Right cardiac atrium (tissue), 5 donors: ENCODE measurements around the gene SLC29A3. TPM values are rescaled to one million over a fixed set of nuclear protein-coding genes. Genes with fewer than 3 reads are reported as not detected.
A peak's percentile ranks its signal among the peaks of the same experiment; 100 is the strongest.

ENCODE experiments used
- ATAC-seq, 2 donors: fragments of 200-7000 bp; cut with Tn5 transposase; one replicate each; pipeline versions ENCODE4 v1.8.0 to v1.9.1; 2020; ENCODE audit warnings: moderate library complexity in 2 of 2, mild to moderate bottlenecking in 1 of 2
- DNase-seq, 3 donors: peaks; one replicate each; pipeline ENCODE4 v3.0.0-alpha.2; 2020
- H3K27ac ChIP-seq: one replicate; pipeline ENCODE4 v1.5.1; 2013; ENCODE audit warnings: mild to moderate bottlenecking, low read length, control low read depth, moderate library complexity
- H3K27me3 ChIP-seq: one replicate; pipeline ENCODE4 v1.6.1; 2013; ENCODE audit not compliant: control insufficient read depth, insufficient read depth
- H3K4me1 ChIP-seq: one replicate; pipeline ENCODE4 v1.6.1; 2013; ENCODE audit warnings: low read length; ENCODE audit not compliant: control insufficient read depth, insufficient read depth
- H3K4me3 ChIP-seq: one replicate; pipeline ENCODE4 v1.5.1; 2013; ENCODE audit warnings: low read length, control low read depth
- H3K9me3 ChIP-seq: one replicate; pipeline ENCODE4 v1.6.1; 2013; ENCODE audit warnings: low read length; ENCODE audit not compliant: control insufficient read depth
- WGBS: extraction: QIAGEN DNeasy Blood & Tissue Kit; methylation state at CpG from one replicate; pipeline ENCODE4 v1.1.7; 2013; 5-methylcytosine and 5-hydroxymethylcytosine counted together
- intact Hi-C, 4 donors: fragments of 100-400 bp; cut with DNase I; formaldehyde crosslinking; loops; one replicate each; pipeline versions ENCODE4 v1.11.0 to v1.14.0; 2022 to 2023
- polyA plus RNA-seq: library from polyadenylated mRNA; stranded (reverse); fragments of 200-250 nt; gene quantifications from one replicate; pipeline ENCODE4 v1.2.3, GENCODE V29; 2013
- total RNA-seq, 4 donors: library from RNA; stranded (reverse); fragmentation: NEBNext Ultra II Directional; extraction: Animal tissue kit (Norgen Biotek cat#: 25700); gene quantifications; one replicate each; pipeline ENCODE4 v1.2.1, GENCODE V29; 2021
- donor health status: healthy with polysubstance abuse.
- donor health status: DM: no; HTN: yes; CAD: no.
- donor health status: DM: no; HTN: no; CAD: no.
- donor health status: DM: no; HTN: yes; CAD: no; lungs with severe emphysema.
- donor health status: DM: yes; HTN: yes; CAD: no.

The SLC29A3 gene
- total and polyA plus RNA-seq, 5 donors, result 1.4 to 2.7 (median 2.2) TPM

- Histone ChIP-seq H3K9me3 (no peaks in the 10 kb centered on the region), H3K27ac (no peak overlapping the region), H3K4me3 (no peak overlapping the region), H3K27me3 (no peaks in the 10 kb centered on the region), H3K4me1 (no peaks in the 10 kb centered on the region)
- ATAC-seq (peak; percentile 52 to 55), DNase-seq (peak; percentile 63 to 78 (median 72))
- intact Hi-C loops, result loop anchor here in 3 of 4 donors (5.0 to 10.0 kb wide), 7 partner anchors 62 to 502 kb away; no protein-coding TSS in a partner anchor
- 36% methylated on average over 19 of the region's 19 CpGs for WGBS
Observed at GRCh38 chr10:71312811-71313789, 6.0 kb upstream of the SLC29A3 start.

GRCh38 chr10:71314028-71314693 is 4.9 kb upstream of the SLC29A3 start:
- H3K27me3 ChIP-seq, result no peaks in the 10 kb centered on the region
- 5% methylated on average over 21 of the region's 21 CpGs for WGBS
- H3K27ac ChIP-seq, result no peak overlapping the region
- peak; percentile 71 to 81 (median 75) for DNase-seq
- no peak overlapping the region for H3K4me3 ChIP-seq
- H3K4me1 ChIP-seq, result no peaks in the 10 kb centered on the region
- intact Hi-C loops, result loop anchor here in 3 of 4 donors (5.0 to 10.0 kb wide), 7 partner anchors 61 to 501 kb away; no protein-coding TSS in a partner anchor
- H3K9me3 ChIP-seq, result no peaks in the 10 kb centered on the region
- peak; percentile 73 to 76 for ATAC-seq

- Histone ChIP-seq H3K4me3 (no peak overlapping the region), H3K27ac (no peak overlapping the region), H3K9me3 (no peaks in the 10 kb centered on the region), H3K4me1 (no peaks in the 10 kb centered on the region), H3K27me3 (no peaks in the 10 kb centered on the region)
- DNase-seq, result peak in 1 of 3 donors; percentile 31
- ATAC-seq, result no peak
- intact Hi-C loops, result loop anchor here in 3 of 4 donors (5.0 to 10.0 kb wide), 9 partner anchors 60 to 500 kb away; no protein-coding TSS in a partner anchor
- WGBS, result 53% methylated on average over 11 of the region's 11 CpGs
Observed at GRCh38 chr10:71314694-71315225, 4.3 kb upstream of the SLC29A3 start.

- ATAC-seq (no peak), DNase-seq (peak in 2 of 3 donors; percentile 14 to 28)
- Histone ChIP-seq H3K4me1 (no peaks in the 10 kb centered on the region), H3K4me3 (no peak overlapping the region), H3K27me3 (no peaks in the 10 kb centered on the region), H3K27ac (no peak overlapping the region), H3K9me3 (no peaks in the 10 kb centered on the region)
- intact Hi-C loops, result loop anchor here in 3 of 4 donors (5.0 to 10.0 kb wide), 8 partner anchors 59 to 499 kb away; no protein-coding TSS in a partner anchor
- 70% methylated on average over 3 of the region's 3 CpGs for WGBS
Observed at GRCh38 chr10:71316056-71316785, 2.8 kb upstream of the SLC29A3 start.

- no peak overlapping the region for H3K27ac ChIP-seq
- DNase-seq (peak in 1 of 3 donors; percentile 22), ATAC-seq (no peak)
- no peaks in the 10 kb centered on the region for H3K9me3 ChIP-seq
- no peaks in the 10 kb centered on the region for H3K4me1 ChIP-seq
- intact Hi-C loops, result loop anchor here in 3 of 4 donors (5.0 to 10.0 kb wide), 8 partner anchors 58 to 498 kb away; no protein-coding TSS in a partner anchor
- no peaks in the 10 kb centered on the region for H3K27me3 ChIP-seq
- H3K4me3 ChIP-seq, result no peak overlapping the region
- 67% methylated on average over 6 of the region's 6 CpGs for WGBS
Observed at GRCh38 chr10:71316786-71317160, 2.3 kb upstream of the SLC29A3 start.

- 78% methylated on average over 6 of the region's 6 CpGs for WGBS
- Histone ChIP-seq H3K9me3 (no peaks in the 10 kb centered on the region), H3K27ac (no peak overlapping the region), H3K4me1 (no peaks in the 10 kb centered on the region), H3K4me3 (no peak overlapping the region), H3K27me3 (no peaks in the 10 kb centered on the region)
- intact Hi-C loops, result loop anchor here in 3 of 4 donors (5.0 to 10.0 kb wide), 8 partner anchors 57 to 497 kb away; no protein-coding TSS in a partner anchor
- no peak for ATAC-seq
- DNase-seq, result no peak
Observed at GRCh38 chr10:71317739-71318138, 1.3 kb upstream of the SLC29A3 start.

GRCh38 chr10:71319800-71320392 is 837 bp downstream of the SLC29A3 start:
- no peak overlapping the region for H3K27ac ChIP-seq
- intact Hi-C loops, result loop anchor here in 3 of 4 donors (5.0 to 10.0 kb wide), 8 partner anchors 55 to 495 kb away; no protein-coding TSS in a partner anchor

GRCh38 chr10:71320592-71320991 is 1.5 kb downstream of the SLC29A3 start:
- no peak for DNase-seq
- intact Hi-C loops, result no loop called here

More at GRCh38 chr10:71319800-71320392, 837 bp downstream of the SLC29A3 start:
- Histone ChIP-seq H3K9me3 (no peaks in the 10 kb centered on the region), H3K4me3 (peak overlapping the region; percentile 82), H3K4me1 (no peaks in the 10 kb centered on the region), H3K27me3 (no peaks in the 10 kb centered on the region)
- no peak for DNase-seq
- no peak for ATAC-seq
- 51% methylated on average over 8 of the region's 8 CpGs for WGBS

GRCh38 chr10:71321386-71321785 is 2.3 kb downstream of the SLC29A3 start:
- Histone ChIP-seq H3K4me3 (no peak overlapping the region), H3K4me1 (no peaks in the 10 kb centered on the region), H3K9me3 (no peaks in the 10 kb centered on the region), H3K27ac (no peak overlapping the region), H3K27me3 (no peaks in the 10 kb centered on the region)
- ATAC-seq (no peak), DNase-seq (no peak)
- 89% methylated on average over 1 of the region's 1 CpG for WGBS
- intact Hi-C loops, result no loop called here

More at GRCh38 chr10:71320592-71320991, 1.5 kb downstream of the SLC29A3 start:
- no peaks in the 10 kb centered on the region for H3K4me1 ChIP-seq
- H3K4me3 ChIP-seq, result no peak overlapping the region
- no peaks in the 10 kb centered on the region for H3K27me3 ChIP-seq
- ATAC-seq, result no peak
- no peaks in the 10 kb centered on the region for H3K9me3 ChIP-seq
- no peak overlapping the region for H3K27ac ChIP-seq
- 88% methylated on average over 5 of the region's 5 CpGs for WGBS

- Histone ChIP-seq H3K27ac (no peak overlapping the region), H3K4me3 (no peak overlapping the region), H3K4me1 (no peaks in the 10 kb centered on the region), H3K27me3 (no peaks in the 10 kb centered on the region), H3K9me3 (no peaks in the 10 kb centered on the region)
- WGBS, result 79% methylated on average over 4 of the region's 4 CpGs
- intact Hi-C loops, result no loop called here
- ATAC-seq (no peak), DNase-seq (no peak)
Observed at GRCh38 chr10:71323407-71323806, 4.3 kb downstream of the SLC29A3 start.
